ENCODE data around the gene CBL. TPM values are rescaled to one million over a fixed set of nuclear protein-coding genes. Genes with fewer than 3 reads are reported as not detected.

CBL gene
- total RNA-seq, 1 donor, result 20.7 TPM

DNA sequence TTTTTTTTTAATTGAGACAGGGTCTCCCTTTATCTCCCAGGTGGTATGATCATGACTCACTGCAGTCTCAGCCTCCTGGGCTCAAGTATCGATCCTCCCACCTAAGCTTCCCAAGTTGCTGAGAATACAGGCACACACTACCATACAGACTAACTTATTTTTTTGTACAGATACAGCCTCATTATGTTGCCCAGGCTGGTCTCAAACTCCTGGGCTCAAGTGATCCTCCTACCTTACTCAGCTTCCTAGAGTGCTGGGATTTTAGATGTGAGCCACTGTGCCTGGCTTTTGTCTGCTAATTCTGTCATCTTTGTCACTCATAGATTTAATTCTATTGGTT lies 43.5 kb downstream of the CBL start:
- DNase-seq (ENCODE audit: low read depth), result no peak
- TF ChIP-seq, protein P1, sequence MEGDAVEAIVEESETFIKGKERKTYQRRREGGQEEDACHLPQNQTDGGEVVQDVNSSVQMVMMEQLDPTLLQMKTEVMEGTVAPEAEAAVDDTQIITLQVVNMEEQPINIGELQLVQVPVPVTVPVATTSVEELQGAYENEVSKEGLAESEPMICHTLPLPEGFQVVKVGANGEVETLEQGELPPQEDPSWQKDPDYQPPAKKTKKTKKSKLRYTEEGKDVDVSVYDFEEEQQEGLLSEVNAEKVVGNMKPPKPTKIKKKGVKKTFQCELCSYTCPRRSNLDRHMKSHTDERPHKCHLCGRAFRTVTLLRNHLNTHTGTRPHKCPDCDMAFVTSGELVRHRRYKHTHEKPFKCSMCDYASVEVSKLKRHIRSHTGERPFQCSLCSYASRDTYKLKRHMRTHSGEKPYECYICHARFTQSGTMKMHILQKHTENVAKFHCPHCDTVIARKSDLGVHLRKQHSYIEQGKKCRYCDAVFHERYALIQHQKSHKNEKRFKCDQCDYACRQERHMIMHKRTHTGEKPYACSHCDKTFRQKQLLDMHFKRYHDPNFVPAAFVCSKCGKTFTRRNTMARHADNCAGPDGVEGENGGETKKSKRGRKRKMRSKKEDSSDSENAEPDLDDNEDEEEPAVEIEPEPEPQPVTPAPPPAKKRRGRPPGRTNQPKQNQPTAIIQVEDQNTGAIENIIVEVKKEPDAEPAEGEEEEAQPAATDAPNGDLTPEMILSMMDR (IDR thresholded peaks at IDR 0.05; ENCODE audit: insufficient read depth, low read depth, low read length), result no peak
- H3K4me3 ChIP-seq (ENCODE audit: low read depth, low read length), result no peak overlapping the region

DNA sequence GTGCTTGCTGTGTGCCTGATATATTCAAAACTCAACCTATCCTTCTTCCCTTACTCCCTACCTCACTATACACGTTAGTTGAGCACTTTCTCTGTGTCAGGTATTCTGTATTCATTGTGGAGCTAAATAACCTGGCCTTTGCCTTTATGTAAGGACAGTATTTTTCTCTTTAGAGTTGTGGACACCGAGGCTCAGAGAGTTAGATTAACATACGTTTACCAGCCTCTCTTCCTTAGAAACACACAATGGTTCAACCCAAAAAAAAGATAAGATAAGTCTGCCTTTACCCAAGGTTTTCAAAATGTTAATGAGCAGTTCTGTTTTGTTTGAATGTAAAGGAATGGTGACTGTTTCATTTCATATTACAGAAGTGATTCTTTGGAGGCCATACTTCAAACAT lies 45.0 kb downstream of the CBL start:
- TF ChIP-seq, protein P1 (IDR thresholded peaks at IDR 0.05; ENCODE audit: insufficient read depth, low read depth, low read length), result no peak
- no peak overlapping the region for H3K4me3 ChIP-seq (ENCODE audit: low read depth, low read length)
- no peak for DNase-seq (ENCODE audit: low read depth)

- H3K4me3 ChIP-seq (ENCODE audit: low read depth, low read length), result no peak overlapping the region
- DNase-seq (ENCODE audit: low read depth), result no peak
- TF ChIP-seq, protein P1 (IDR thresholded peaks at IDR 0.05; ENCODE audit: insufficient read depth, low read depth, low read length), result no peak
Observed at GRCh38 chr11:119254239-119254638, 48.1 kb downstream of the CBL start.

- no peak for DNase-seq (ENCODE audit: low read depth)
- H3K4me3 ChIP-seq (ENCODE audit: low read depth, low read length), result no peak overlapping the region
- TF ChIP-seq, protein P1 (IDR thresholded peaks at IDR 0.05; ENCODE audit: insufficient read depth, low read depth, low read length), result no peak
Observed at GRCh38 chr11:119258180-119258579, 52.0 kb downstream of the CBL start.

GRCh38 chr11:119258983-119259382 lies 52.8 kb downstream of the CBL start:
- no peak for DNase-seq (ENCODE audit: low read depth)
- TF ChIP-seq, protein P1 (IDR thresholded peaks at IDR 0.05; ENCODE audit: insufficient read depth, low read depth, low read length), result no peak
- no peak overlapping the region for H3K4me3 ChIP-seq (ENCODE audit: low read depth, low read length)

DNA sequence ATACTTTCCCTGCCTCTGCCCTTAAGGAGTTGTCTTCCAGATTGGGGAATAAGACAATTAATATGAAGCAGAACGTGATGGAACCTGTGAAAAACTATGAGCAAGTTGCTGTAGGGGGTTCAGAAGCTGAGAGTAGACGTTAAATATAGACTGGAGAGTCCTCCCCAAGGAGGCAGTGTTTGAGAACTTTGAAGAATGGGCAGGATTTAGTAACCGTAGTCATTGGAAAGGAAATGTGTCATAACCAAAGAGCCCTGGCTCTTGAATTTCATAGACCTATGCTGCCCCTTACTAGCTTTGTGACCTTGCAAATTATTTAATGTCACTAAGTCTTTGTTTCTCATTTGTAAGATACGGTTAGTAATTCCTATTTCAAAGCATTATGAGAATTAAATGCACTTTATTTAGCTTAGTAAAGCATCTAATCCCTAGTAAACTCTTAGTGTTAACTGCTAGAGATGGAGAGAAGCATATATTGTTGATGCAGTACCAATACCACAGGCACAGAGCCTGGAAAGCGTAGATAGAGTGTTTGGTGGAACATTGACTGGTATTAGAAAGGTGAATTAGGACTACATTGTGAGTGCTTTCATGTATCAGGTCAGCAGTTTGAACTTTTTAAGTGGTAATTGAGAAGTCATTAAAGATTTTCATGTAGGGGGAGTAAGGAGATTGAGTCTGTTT lies 56.7 kb downstream of the CBL start:
- DNase-seq (ENCODE audit: low read depth), result peak; percentile 30
- TF ChIP-seq, protein P1 (IDR thresholded peaks at IDR 0.05; ENCODE audit: insufficient read depth, low read depth, low read length), result no peak
- no peak overlapping the region for H3K4me3 ChIP-seq (ENCODE audit: low read depth, low read length)

All from fibroblast of villous mesenchyme (primary cell).